OCI-LY7 (cell line): ENCODE measurements around the gene GRK4. TPM values are rescaled to one million over a fixed set of nuclear protein-coding genes. Genes with fewer than 3 reads are reported as not detected.

Experiments used
- BruUV-seq: library from RNA; stranded (reverse); fragments of 400-500 nt; replicated peaks from 2 replicates; lab custom pipeline; 2021; lab: Mats Ljungman, UMichigan
- CTCF ChIA-PET: fragments of 300-600 bp; sonication (Branson Sonifier 250); formaldehyde crosslinking; loops from one replicate; lab custom pipeline; 2022; ENCODE audit warnings: antibody characterized with exemption; ENCODE audit not compliant: unreplicated experiment; lab: Charles Lee
- POLR2A ChIA-PET: fragments of 300-600 bp; sonication (Branson Sonifier 250); formaldehyde crosslinking; loops from one replicate; lab custom pipeline; 2022; ENCODE audit warnings: antibody characterized with exemption; lab: Charles Lee
- DNase-seq: peaks from one replicate; pipeline ENCODE4 v3.0.0-alpha.2; 2015; ENCODE audit warnings: low spot score
- H2AFZ ChIP-seq: fragments of 200-600 bp; sonication (generic), shearing (Covaris generic); 2 replicates; pipeline ENCODE4 v1.6.1; 2014; ENCODE audit warnings: mild to moderate bottlenecking, antibody characterized with exemption, low read length, moderate library complexity
- H3K27ac ChIP-seq: fragments of 200-600 bp; sonication (generic); 2 replicates; pipeline ENCODE4 v1.5.1; 2014; ENCODE audit warnings: mixed run types, low read depth, mild to moderate bottlenecking, moderate library complexity, low read length, inconsistent platforms; ENCODE audit not compliant: poor library complexity, severe bottlenecking
- H3K36me3 ChIP-seq: fragments of 200-600 bp; sonication (generic); 2 replicates; pipeline ENCODE4 v1.6.1; 2014; ENCODE audit warnings: mild to moderate bottlenecking, antibody characterized with exemption, low read length, moderate library complexity, mixed read lengths; ENCODE audit not compliant: insufficient read depth
- H3K4me1 ChIP-seq: fragments of 200-600 bp; sonication (generic); 2 replicates; pipeline ENCODE4 v1.5.1; 2014; ENCODE audit warnings: mild to moderate bottlenecking, low read length; ENCODE audit not compliant: insufficient read depth, poor library complexity, severe bottlenecking
- H3K4me2 ChIP-seq: fragments of 200-600 bp; sonication (generic); 2 replicates; pipeline ENCODE4 v1.6.1; 2014; ENCODE audit warnings: mild to moderate bottlenecking, low read length
- H3K4me3 ChIP-seq: fragments of 200-600 bp; sonication (generic); 2 replicates; pipeline ENCODE4 v1.5.1; 2014; ENCODE audit warnings: mild to moderate bottlenecking, low read depth, low read length; ENCODE audit not compliant: poor library complexity, severe bottlenecking
- H3K79me2 ChIP-seq: fragments of 200-600 bp; sonication (generic); 2 replicates; pipeline ENCODE4 v1.6.1; 2016; ENCODE audit warnings: low read depth, mild to moderate bottlenecking, low read length, moderate library complexity, mixed read lengths; ENCODE audit not compliant: insufficient read depth
- H3K9me2 ChIP-seq: fragments of 200-600 bp; sonication (generic); 2 replicates; pipeline ENCODE4 v1.6.1; 2016; ENCODE audit warnings: mild to moderate bottlenecking, low read length, mixed read lengths; ENCODE audit not compliant: insufficient read depth
- H3K9me3 ChIP-seq: fragments of 200-600 bp; sonication (generic); 2 replicates; pipeline ENCODE4 v1.6.1; 2014; ENCODE audit warnings: mild to moderate bottlenecking, mixed run types, low read length, mixed read lengths
- H4K20me1 ChIP-seq: fragments of 200-600 bp; sonication (generic); 2 replicates; pipeline ENCODE4 v1.6.1; 2014; ENCODE audit warnings: mild to moderate bottlenecking, antibody characterized with exemption, low read length, moderate library complexity, mixed read lengths; ENCODE audit not compliant: insufficient read depth
- EZH2phosphoT487 ChIP-seq: fragments of 200-600 bp; sonication (generic); IDR thresholded peaks from 2 replicates; pipeline ENCODE4 v1.6.1; 2018; ENCODE audit warnings: low read depth, borderline replicate concordance, mild to moderate bottlenecking, mixed run types, antibody characterized with exemption, low read length, moderate library complexity, mixed read lengths
- intact Hi-C: fragments of 100-400 bp; cut with micrococcal nuclease; formaldehyde crosslinking; loops from one replicate; pipeline ENCODE4 v1.10.0; 2022; ENCODE audit not compliant: unreplicated experiment
- total RNA-seq, 2 experiments: library from RNA; depleted of rRNA in 1 of 2; stranded (reverse); fragments of >200 nt in 1 of 2; shearing (Covaris generic) in 1 of 2; gene quantifications; 2 replicates each; pipeline ENCODE4 v1.2.3, GENCODE V29; 2014 to 2022
- TF ChIP-seq, protein P1 (sequence below): fragments of 200-600 bp; sonication (generic); conservative IDR thresholded peaks from 2 replicates; pipeline ENCODE4 v1.5.1; 2014; ENCODE audit warnings: mild to moderate bottlenecking, antibody characterized with exemption, low read length, moderate library complexity, mixed read lengths

GRK4 gene
- total RNA-seq, 2 experiments from 2014 or later, result 6.5 to 9.1 TPM

- DNase-seq, result no peak
- Histone ChIP-seq H4K20me1 (no peaks in the 10 kb centered on the region), H3K9me3 (peaks cover 7% of the 10 kb centered on the region; the same call in 1 of the 2 replicates), H3K27ac (no peak overlapping the region), H3K79me2 (no peaks in the 10 kb centered on the region), H3K36me3 (no peaks in the 10 kb centered on the region), H2AFZ (no peak overlapping the region), H3K4me2 (no peak overlapping the region), H3K9me2 (no peaks in the 10 kb centered on the region), H3K4me1 (no peaks in the 10 kb centered on the region), H3K4me3 (no peak overlapping the region)
- no TSS peak for BruUV-seq
- no peak for TF ChIP-seq EZH2phosphoT487
- TF ChIP-seq, protein P1, sequence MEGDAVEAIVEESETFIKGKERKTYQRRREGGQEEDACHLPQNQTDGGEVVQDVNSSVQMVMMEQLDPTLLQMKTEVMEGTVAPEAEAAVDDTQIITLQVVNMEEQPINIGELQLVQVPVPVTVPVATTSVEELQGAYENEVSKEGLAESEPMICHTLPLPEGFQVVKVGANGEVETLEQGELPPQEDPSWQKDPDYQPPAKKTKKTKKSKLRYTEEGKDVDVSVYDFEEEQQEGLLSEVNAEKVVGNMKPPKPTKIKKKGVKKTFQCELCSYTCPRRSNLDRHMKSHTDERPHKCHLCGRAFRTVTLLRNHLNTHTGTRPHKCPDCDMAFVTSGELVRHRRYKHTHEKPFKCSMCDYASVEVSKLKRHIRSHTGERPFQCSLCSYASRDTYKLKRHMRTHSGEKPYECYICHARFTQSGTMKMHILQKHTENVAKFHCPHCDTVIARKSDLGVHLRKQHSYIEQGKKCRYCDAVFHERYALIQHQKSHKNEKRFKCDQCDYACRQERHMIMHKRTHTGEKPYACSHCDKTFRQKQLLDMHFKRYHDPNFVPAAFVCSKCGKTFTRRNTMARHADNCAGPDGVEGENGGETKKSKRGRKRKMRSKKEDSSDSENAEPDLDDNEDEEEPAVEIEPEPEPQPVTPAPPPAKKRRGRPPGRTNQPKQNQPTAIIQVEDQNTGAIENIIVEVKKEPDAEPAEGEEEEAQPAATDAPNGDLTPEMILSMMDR, result no peak
- ChIA-PET CTCF (interaction anchor here (0.6 kb wide), 1 partner anchor 57 kb away, joined by 3 read pairs; no protein-coding TSS in a partner anchor), POLR2A (interaction anchor here (0.7 kb wide), 1 partner anchor 9 kb away, joined by 3 read pairs; the partner anchor contains the start of genes HTT and HTT-AS)
- intact Hi-C loops, result no loop called here
Observed at GRCh38 chr4:3065551-3065950, 102.2 kb downstream of the GRK4 start.

DNA sequence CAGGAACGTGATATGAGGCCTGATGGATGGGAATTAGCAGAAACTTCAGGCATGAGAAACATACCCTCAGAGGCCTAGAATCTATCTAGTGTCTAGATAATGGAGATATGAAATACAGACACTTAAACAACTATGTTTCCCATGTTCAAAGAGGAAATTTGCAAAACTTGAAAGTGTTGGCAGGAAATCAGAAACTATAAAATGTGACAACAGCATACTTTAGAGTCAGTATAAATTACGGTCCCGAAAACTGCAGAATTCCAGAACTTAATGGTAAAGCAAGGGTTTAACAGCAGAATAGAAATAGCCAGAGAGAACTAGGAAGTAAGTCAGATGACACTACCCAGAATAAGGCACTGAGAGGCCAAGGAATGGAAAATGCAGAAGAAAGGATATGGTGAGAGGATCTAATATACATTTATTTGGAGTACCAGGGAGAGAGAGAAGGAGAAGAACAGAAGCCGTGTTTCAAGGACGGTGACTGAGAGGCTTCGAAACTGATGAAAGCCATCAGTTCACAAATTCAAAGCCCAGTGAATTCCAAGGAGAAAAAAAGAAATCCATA lies 103.5 kb downstream of the GRK4 start:
- DNase-seq, result no peak
- H3K9me3 ChIP-seq, result peaks cover 7% of the 10 kb centered on the region; the same call in 1 of the 2 replicates
- no TSS peak for BruUV-seq
- no peaks in the 10 kb centered on the region for H3K4me1 ChIP-seq
- H2AFZ ChIP-seq, result no peak overlapping the region
- CTCF ChIA-PET, result no interaction called here
- H3K36me3 ChIP-seq, result no peaks in the 10 kb centered on the region
- no peak overlapping the region for H3K4me3 ChIP-seq
- H3K27ac ChIP-seq, result no peak overlapping the region
- H3K4me2 ChIP-seq, result no peak overlapping the region
- intact Hi-C loops, result no loop called here
- H3K9me2 ChIP-seq, result no peaks in the 10 kb centered on the region
- TF ChIP-seq, protein P1, result no peak
- TF ChIP-seq EZH2phosphoT487, result no peak
- H3K79me2 ChIP-seq, result no peaks in the 10 kb centered on the region
- H4K20me1 ChIP-seq, result no peaks in the 10 kb centered on the region
- POLR2A ChIA-PET, result no interaction called here

GRCh38 chr4:3067473-3068001 lies 104.2 kb downstream of the GRK4 start:
- H3K27ac ChIP-seq, result no peak overlapping the region
- H3K4me2 ChIP-seq, result no peak overlapping the region
- intact Hi-C loops, result no loop called here
- no peak overlapping the region for H2AFZ ChIP-seq
- BruUV-seq, result no TSS peak
- H3K4me3 ChIP-seq, result no peak overlapping the region
- H3K36me3 ChIP-seq, result no peaks in the 10 kb centered on the region
- CTCF ChIA-PET, result no interaction called here
- H3K79me2 ChIP-seq, result no peaks in the 10 kb centered on the region
- no peaks in the 10 kb centered on the region for H3K9me2 ChIP-seq
- H3K9me3 ChIP-seq, result peaks cover 7% of the 10 kb centered on the region; the same call in 1 of the 2 replicates
- DNase-seq, result no peak
- TF ChIP-seq, protein P1, result no peak
- TF ChIP-seq EZH2phosphoT487, result no peak
- H4K20me1 ChIP-seq, result no peaks in the 10 kb centered on the region
- H3K4me1 ChIP-seq, result no peaks in the 10 kb centered on the region
- POLR2A ChIA-PET, result interaction anchor here (0.6 kb wide), 2 partner anchors 174 to 1177 kb away, joined by 3 to 4 read pairs; no protein-coding TSS in a partner anchor
